ENCODE results near the gene CYP8B1. TPM values are rescaled to one million over a fixed set of nuclear protein-coding genes. Genes with fewer than 3 reads are reported as not detected.

The CYP8B1 gene
- total and polyA plus RNA-seq, 2 experiments from 2014 or later, result not detected

DNA sequence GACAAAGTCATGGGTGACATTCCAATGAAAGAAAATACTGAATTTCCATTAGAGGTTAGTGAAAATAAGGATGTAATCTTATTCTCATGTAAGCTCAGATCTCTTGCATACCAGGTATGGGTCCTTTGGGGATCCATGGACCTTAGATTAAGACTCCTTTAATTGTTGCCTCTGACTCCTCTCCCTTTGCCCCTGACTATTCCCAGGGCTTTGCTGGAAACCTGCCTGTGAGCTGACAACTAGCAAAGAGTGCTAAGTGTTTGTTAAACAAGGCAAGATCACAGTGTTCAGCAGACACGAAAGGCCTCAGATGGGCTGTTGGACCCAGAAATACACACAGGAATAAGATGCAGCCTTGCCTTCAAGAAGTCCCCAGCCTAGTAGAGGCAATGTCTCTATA is 34.3 kb downstream of the CYP8B1 start:
- no peaks in the 10 kb centered on the region for H4K20me1 ChIP-seq (replicated peaks; ENCODE audit: insufficient read depth)
- TF ChIP-seq POLR2AphosphoS5 (IDR thresholded peaks at IDR 0.05; ENCODE audit: low read depth) (no peak), NANOG (IDR thresholded peaks at IDR 0.05; ENCODE audit: borderline replicate concordance) (no peak), CREB1 (CRISPR knock-in tag; IDR thresholded peaks at IDR 0.05; ENCODE audit: low read depth) (no peak), ZNF331 (CRISPR knock-in tag; IDR thresholded peaks at IDR 0.05; ENCODE audit: low read depth) (no peak)
- no peak overlapping the region for H2AFZ ChIP-seq
- H3F3A ChIP-seq (replicated peaks; ENCODE audit: low read depth), result no peaks in the 10 kb centered on the region
- H3K36me3 ChIP-seq (ENCODE audit: insufficient read depth), result no peaks in the 10 kb centered on the region
- Mint-ChIP-seq H3K9me3 (no peaks in the 10 kb centered on the region), H3K4me1 (peaks cover 6% of the 10 kb centered on the region), H3K27ac (no peak overlapping the region), H3K4me3 (no peak overlapping the region), H3K27me3 (ENCODE audit: insufficient read depth, low read depth, poor library complexity) (peaks cover 6% of the 10 kb centered on the region), H3K36me3 (ENCODE audit: low read depth) (no peaks in the 10 kb centered on the region)
- DNase-seq (ENCODE audit: low spot score) (no peak), ATAC-seq (no peak)
- no peaks in the 10 kb centered on the region for H3K79me2 ChIP-seq (replicated peaks; ENCODE audit: insufficient read depth)
- no peak overlapping the region for H3K4me3 ChIP-seq
- H3K4me2 ChIP-seq, result no peak overlapping the region
- peaks cover 4% of the 10 kb centered on the region; the same call in 1 of the 2 replicates for H3K9me2 ChIP-seq (ENCODE audit: insufficient read depth)
- H3K27me3 ChIP-seq (ENCODE audit: insufficient read depth), result no peaks in the 10 kb centered on the region
- H3K4me1 ChIP-seq (ENCODE audit: insufficient read depth), result no peaks in the 10 kb centered on the region
- H3K27ac ChIP-seq (ENCODE audit: low read depth), result no peak overlapping the region

- H3K27ac Mint-ChIP-seq, result no peak overlapping the region
- Histone ChIP-seq H3K4me1 (ENCODE audit: insufficient read depth) (no peaks in the 10 kb centered on the region), H3F3A (replicated peaks; ENCODE audit: low read depth) (no peaks in the 10 kb centered on the region), H4K20me1 (replicated peaks; ENCODE audit: insufficient read depth) (no peaks in the 10 kb centered on the region), H3K27me3 (ENCODE audit: insufficient read depth) (no peaks in the 10 kb centered on the region), H3K27ac (ENCODE audit: low read depth) (no peak overlapping the region), H3K4me2 (no peak overlapping the region), H2AFZ (peak overlapping the region; percentile 3; the same call in 1 of the 2 replicates), H3K4me3 (no peak overlapping the region), H3K79me2 (replicated peaks; ENCODE audit: insufficient read depth) (no peaks in the 10 kb centered on the region), H3K9me2 (ENCODE audit: insufficient read depth) (peaks cover 4% of the 10 kb centered on the region; the same call in 1 of the 2 replicates), H3K36me3 (ENCODE audit: insufficient read depth) (no peaks in the 10 kb centered on the region)
- no peak overlapping the region for H3K4me3 Mint-ChIP-seq
- TF ChIP-seq NANOG (IDR thresholded peaks at IDR 0.05; ENCODE audit: borderline replicate concordance) (no peak), STAT1 (IDR thresholded peaks at IDR 0.05; ENCODE audit: unreplicated experiment) (no peak), JUNB (IDR thresholded peaks at IDR 0.05; ENCODE audit: unreplicated experiment) (no peak), ZNF462 (CRISPR knock-in tag; IDR thresholded peaks at IDR 0.05) (no peak), ETS1 (IDR thresholded peaks at IDR 0.05) (no peak), ZNF114 (CRISPR knock-in tag; IDR thresholded peaks at IDR 0.05) (no peak), POLR2AphosphoS5 (IDR thresholded peaks at IDR 0.05; ENCODE audit: low read depth) (no peak), EZH2 (IDR thresholded peaks at IDR 0.05; ENCODE audit: low read depth, unreplicated experiment) (no peak)
- TF ChIP-seq, protein P1, sequence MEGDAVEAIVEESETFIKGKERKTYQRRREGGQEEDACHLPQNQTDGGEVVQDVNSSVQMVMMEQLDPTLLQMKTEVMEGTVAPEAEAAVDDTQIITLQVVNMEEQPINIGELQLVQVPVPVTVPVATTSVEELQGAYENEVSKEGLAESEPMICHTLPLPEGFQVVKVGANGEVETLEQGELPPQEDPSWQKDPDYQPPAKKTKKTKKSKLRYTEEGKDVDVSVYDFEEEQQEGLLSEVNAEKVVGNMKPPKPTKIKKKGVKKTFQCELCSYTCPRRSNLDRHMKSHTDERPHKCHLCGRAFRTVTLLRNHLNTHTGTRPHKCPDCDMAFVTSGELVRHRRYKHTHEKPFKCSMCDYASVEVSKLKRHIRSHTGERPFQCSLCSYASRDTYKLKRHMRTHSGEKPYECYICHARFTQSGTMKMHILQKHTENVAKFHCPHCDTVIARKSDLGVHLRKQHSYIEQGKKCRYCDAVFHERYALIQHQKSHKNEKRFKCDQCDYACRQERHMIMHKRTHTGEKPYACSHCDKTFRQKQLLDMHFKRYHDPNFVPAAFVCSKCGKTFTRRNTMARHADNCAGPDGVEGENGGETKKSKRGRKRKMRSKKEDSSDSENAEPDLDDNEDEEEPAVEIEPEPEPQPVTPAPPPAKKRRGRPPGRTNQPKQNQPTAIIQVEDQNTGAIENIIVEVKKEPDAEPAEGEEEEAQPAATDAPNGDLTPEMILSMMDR (conservative IDR thresholded peaks at IDR 0.05; ENCODE audit: low read depth in 2 of 2), result peak; percentile 58 to 59
- ATAC-seq, result peak; percentile 92
- no peaks in the 10 kb centered on the region for H3K9me3 Mint-ChIP-seq
- H3K4me1 Mint-ChIP-seq, result peaks cover 6% of the 10 kb centered on the region
- H3K36me3 Mint-ChIP-seq (ENCODE audit: low read depth), result no peaks in the 10 kb centered on the region
- peak; percentile 83 for DNase-seq (ENCODE audit: low spot score)
- peaks cover 6% of the 10 kb centered on the region for H3K27me3 Mint-ChIP-seq (ENCODE audit: insufficient read depth, low read depth, poor library complexity)
Observed at GRCh38 chr3:42839616-42840015, 36.1 kb downstream of the CYP8B1 start.

All from GM23338 (cell line).